H9 (cell line): Measurements from ENCODE around the gene CFAP57. TPM values are rescaled to one million over a fixed set of nuclear protein-coding genes. Genes with fewer than 3 reads are reported as not detected.

ENCODE experiments used
- DNase-seq: peaks from one replicate; pipeline ENCODE4 v3.0.0-alpha.2; 2017
- H2AFZ ChIP-seq: one replicate; pipeline ENCODE4 v1.6.1; 2013; ENCODE audit warnings: mild to moderate bottlenecking, low read length, control low read depth, moderate library complexity
- H2AK5ac ChIP-seq: 2 replicates; pipeline ENCODE4 v1.6.1; 2013; ENCODE audit warnings: low read length, control low read depth, mixed read lengths; ENCODE audit not compliant: insufficient read length
- H2BK120ac ChIP-seq: one replicate; pipeline ENCODE4 v1.6.1; 2013; ENCODE audit warnings: low read depth, mild to moderate bottlenecking, low read length, control low read depth, inconsistent platforms; ENCODE audit not compliant: poor library complexity, severe bottlenecking
- H2BK12ac ChIP-seq: 2 replicates; pipeline ENCODE4 v1.6.1; 2013; ENCODE audit warnings: low read length, control low read depth, mixed read lengths, low read depth; ENCODE audit not compliant: insufficient read length
- H2BK15ac ChIP-seq: 2 replicates; pipeline ENCODE4 v1.6.1; 2013; ENCODE audit warnings: low read depth, low read length, control low read depth
- H2BK20ac ChIP-seq: one replicate; pipeline ENCODE4 v1.6.1; 2013; ENCODE audit warnings: low read depth, mild to moderate bottlenecking, low read length, control low read depth, inconsistent platforms; ENCODE audit not compliant: poor library complexity, severe bottlenecking
- H2BK5ac ChIP-seq: 2 replicates; pipeline ENCODE4 v1.6.1; 2013; ENCODE audit warnings: low read length, control low read depth, mixed read lengths; ENCODE audit not compliant: insufficient read length
- H3K14ac ChIP-seq: 2 replicates; pipeline ENCODE4 v1.6.1; 2013; ENCODE audit warnings: low read length, control low read depth; ENCODE audit not compliant: insufficient read depth
- H3K18ac ChIP-seq: 2 replicates; pipeline ENCODE4 v1.6.1; 2013; ENCODE audit warnings: low read depth, mild to moderate bottlenecking, mixed read lengths, low read length, control low read depth; ENCODE audit not compliant: insufficient read length
- H3K23ac ChIP-seq: 2 replicates; pipeline ENCODE4 v1.6.1; 2013; ENCODE audit warnings: low read length, control low read depth, mixed read lengths, low read depth; ENCODE audit not compliant: insufficient read length
- H3K23me2 ChIP-seq: 2 replicates; pipeline ENCODE4 v1.6.1; 2013; ENCODE audit warnings: low read depth, mild to moderate bottlenecking, mixed read lengths, low read length, control low read depth; ENCODE audit not compliant: insufficient read length, poor library complexity, severe bottlenecking
- H3K27ac ChIP-seq: 2 replicates; pipeline ENCODE4 v1.5.1; 2013; ENCODE audit warnings: low read length, control low read depth, mixed read lengths, low read depth; ENCODE audit not compliant: insufficient read length
- H3K27me3 ChIP-seq: 2 replicates; pipeline ENCODE4 v1.6.1; 2013; ENCODE audit warnings: low read length, control low read depth, inconsistent platforms; ENCODE audit not compliant: insufficient read depth
- H3K4ac ChIP-seq: 2 replicates; pipeline ENCODE4 v1.6.1; 2013; ENCODE audit warnings: low read depth, mild to moderate bottlenecking, control low read depth, inconsistent platforms, low read length, moderate library complexity
- H3K4me1 ChIP-seq: 2 replicates; pipeline ENCODE4 v1.6.1; 2013; ENCODE audit warnings: low read length, control low read depth, inconsistent platforms; ENCODE audit not compliant: insufficient read depth
- H3K4me2 ChIP-seq: 2 replicates; pipeline ENCODE4 v1.6.1; 2013; ENCODE audit warnings: low read length, control low read depth, mixed read lengths; ENCODE audit not compliant: insufficient read length, insufficient read depth
- H3K56ac ChIP-seq: 2 replicates; pipeline ENCODE4 v1.6.1; 2013; ENCODE audit warnings: low read depth, mild to moderate bottlenecking, mixed read lengths, low read length, control low read depth; ENCODE audit not compliant: insufficient read length
- H3K79me1 ChIP-seq: 2 replicates; pipeline ENCODE4 v1.6.1; 2013; ENCODE audit warnings: low read depth, mild to moderate bottlenecking, moderate library complexity, low read length, control low read depth, inconsistent platforms; ENCODE audit not compliant: insufficient read depth, poor library complexity, severe bottlenecking
- H3K79me2 ChIP-seq: 2 replicates; pipeline ENCODE4 v1.6.1; 2013; ENCODE audit warnings: low read length, control low read depth, inconsistent platforms; ENCODE audit not compliant: insufficient read depth
- H3K9ac ChIP-seq: 2 replicates; pipeline ENCODE4 v1.6.1; 2013; ENCODE audit warnings: low read length, control low read depth, mixed read lengths; ENCODE audit not compliant: insufficient read length; ENCODE audit errors: extremely low read depth
- H3K9me3 ChIP-seq: one replicate; pipeline ENCODE4 v1.6.1; 2013; ENCODE audit warnings: low read depth, low read length, inconsistent platforms; ENCODE audit not compliant: control insufficient read depth
- H3T11ph ChIP-seq: one replicate; pipeline ENCODE4 v1.6.1; 2013; ENCODE audit warnings: mild to moderate bottlenecking, low read length, control low read depth, inconsistent platforms
- H4K20me1 ChIP-seq: one replicate; pipeline ENCODE4 v1.6.1; 2013; ENCODE audit not compliant: control insufficient read depth, insufficient read length, insufficient read depth
- H4K5ac ChIP-seq: 2 replicates; pipeline ENCODE4 v1.6.1; 2013; ENCODE audit warnings: low read depth, mild to moderate bottlenecking, mixed read lengths, low read length, control low read depth; ENCODE audit not compliant: insufficient read length
- H4K8ac ChIP-seq: replicated peaks from 2 replicates; pipeline ENCODE4 v1.6.1; 2013; ENCODE audit warnings: low read length, control low read depth, mixed read lengths, low read depth; ENCODE audit not compliant: insufficient read length
- H4K91ac ChIP-seq: 2 replicates; pipeline ENCODE4 v1.6.1; 2013; ENCODE audit warnings: low read depth, mild to moderate bottlenecking, moderate library complexity, mixed read lengths, low read length, control low read depth; ENCODE audit not compliant: insufficient read length
- H3K27ac Mint-ChIP-seq, 3 experiments: 2 replicates in 2 of 3; 3 replicates in 1 of 3; pipeline ENCODE4 v1.8.0; 2020 to 2021; ENCODE audit warnings: mixed read lengths in 3 of 3, mild to moderate bottlenecking in 1 of 3, moderate library complexity in 1 of 3
- H3K27me3 Mint-ChIP-seq: 2 replicates; pipeline ENCODE4 v1.8.0; 2021; ENCODE audit warnings: low read depth, mild to moderate bottlenecking, moderate library complexity, mixed read lengths
- H3K36me3 Mint-ChIP-seq, 3 experiments: 2 replicates in 2 of 3; 3 replicates in 1 of 3; pipeline ENCODE4 v1.8.0; 2020 to 2021; ENCODE audit warnings: low read depth in 3 of 3, mixed read lengths in 3 of 3; ENCODE audit not compliant: insufficient read depth in 1 of 3
- H3K4me1 Mint-ChIP-seq, 2 experiments: 2 replicates each; pipeline ENCODE4 v1.8.0; 2020; ENCODE audit warnings: mixed read lengths in 2 of 2
- H3K4me3 Mint-ChIP-seq, 2 experiments: 2 replicates in 1 of 2; 3 replicates in 1 of 2; pipeline ENCODE4 v1.8.0; 2020 to 2021; ENCODE audit warnings: mild to moderate bottlenecking in 2 of 2, mixed read lengths in 2 of 2, moderate library complexity in 1 of 2
- H3K9me3 Mint-ChIP-seq, 2 experiments: 2 replicates in 1 of 2; 3 replicates in 1 of 2; pipeline ENCODE4 v1.8.0; 2020; ENCODE audit warnings: mild to moderate bottlenecking in 2 of 2, mixed read lengths in 2 of 2, moderate library complexity in 1 of 2
- CTCF ChIP-seq: fragments of 200-600 bp; sonication (generic); conservative IDR thresholded peaks from 3 replicates; pipeline ENCODE4 v1.8.0; 2021; ENCODE audit warnings: antibody characterized with exemption, mild to moderate bottlenecking
- WGBS: extraction: QIAGEN DNeasy Blood & Tissue Kit; methylation state at CpG from one replicate; pipeline ENCODE4 v1.1.7; 2013; ENCODE audit warnings: missing lambda C conversion rate, low lambda C conversion rate, mixed read lengths; ENCODE audit not compliant: insufficient read length; ENCODE audit errors: extremely low coverage; 5-methylcytosine and 5-hydroxymethylcytosine counted together
- total RNA-seq: library from RNA; stranded (reverse); gene quantifications from 2 replicates; pipeline ENCODE4 v1.2.1, GENCODE V29; 2021

The CFAP57 gene
- total RNA-seq, 1 experiment from 2014 or later: 0.33 TPM

- no peaks in the 10 kb centered on the region for H3K27me3 ChIP-seq
- Mint-ChIP-seq H3K27me3 (peaks cover 4% of the 10 kb centered on the region; the same call in 1 of the 2 replicates), H3K36me3 (peaks cover 2 to 3% (median 2%) of the 10 kb centered on the region in 3 experiments; a peak in 4 of 7 replicates), H3K4me1 (peaks cover 0 to 3% of the 10 kb centered on the region in 2 experiments; a peak in 2 of 4 replicates), H3K9me3 (peaks cover 23 to 37% of the 10 kb centered on the region in 2 experiments), H3K27ac (no peak overlapping the region), H3K4me3 (no peak overlapping the region)
- H3K4me1 ChIP-seq: peaks cover 3% of the 10 kb centered on the region; the same call in 1 of the 2 replicates
- no CpG with 5 or more reads among the region's 6 CpGs for WGBS
- no peak for TF ChIP-seq CTCF
- no peak overlapping the region for H4K8ac ChIP-seq
- no peak overlapping the region for H2AK5ac ChIP-seq
- H4K91ac ChIP-seq: no peak overlapping the region
- H3K4me2 ChIP-seq: no peak overlapping the region
- H4K5ac ChIP-seq: no peak overlapping the region
- H3K79me2 ChIP-seq: no peaks in the 10 kb centered on the region
- no peak for DNase-seq
- no peak overlapping the region for H3K9ac ChIP-seq
- no peak overlapping the region for H2AFZ ChIP-seq
- no peak overlapping the region for H2BK15ac ChIP-seq
- H2BK120ac ChIP-seq: no peak overlapping the region
- H3K56ac ChIP-seq: no peak overlapping the region
- no peak overlapping the region for H2BK12ac ChIP-seq
- no peak overlapping the region for H3K27ac ChIP-seq
- H3K4ac ChIP-seq: no peak overlapping the region
- H2BK5ac ChIP-seq: no peak overlapping the region
- no peaks in the 10 kb centered on the region for H3K9me3 ChIP-seq
- no peaks in the 10 kb centered on the region for H4K20me1 ChIP-seq
- H3K18ac ChIP-seq: no peak overlapping the region
- H3K79me1 ChIP-seq: no peaks in the 10 kb centered on the region
- H3K14ac ChIP-seq: no peak overlapping the region; the same call in 1 of the 2 replicates
- no peaks in the 10 kb centered on the region for H3K23me2 ChIP-seq
- no peak overlapping the region for H3T11ph ChIP-seq
- no peak overlapping the region for H2BK20ac ChIP-seq
- no peak overlapping the region for H3K23ac ChIP-seq
Observed at GRCh38 chr1:43241413-43241836, 69.3 kb downstream of the CFAP57 start.
